Keratinocyte (primary cell): Measurements from ENCODE around the gene USP48. TPM values are rescaled to one million over a fixed set of nuclear protein-coding genes. Genes with fewer than 3 reads are reported as not detected.

Experiments used
- DNase-seq: peaks from one replicate; pipeline ENCODE4 v3.0.0-alpha.2; 2011; ENCODE audit warnings: low read depth, missing footprints, low spot score
- FAIRE-seq: peaks from 2 replicates; lab custom pipeline; 2011; peaks lifted over from hg19 to GRCh38; lab: Jason Lieb, UNC
- H2AFZ ChIP-seq: 2 replicates; pipeline ENCODE4 v1.6.0; 2012; ENCODE audit warnings: low read length, control low read depth, inconsistent platforms; ENCODE audit not compliant: control insufficient read depth
- H3K27ac ChIP-seq: 2 replicates; pipeline ENCODE4 v1.5.1; 2011; ENCODE audit warnings: low read length; ENCODE audit not compliant: control insufficient read depth, insufficient read depth
- H3K27me3 ChIP-seq: 3 replicates; pipeline ENCODE4 v1.6.0; 2011; ENCODE audit warnings: low read length; ENCODE audit not compliant: control insufficient read depth, insufficient read depth; ENCODE audit errors: extremely low read depth
- H3K36me3 ChIP-seq, 2 experiments: 2 replicates in 1 of 2; 3 replicates in 1 of 2; pipeline ENCODE4 v1.5.1; 2011; ENCODE audit warnings: low read length in 2 of 2, mild to moderate bottlenecking in 1 of 2; ENCODE audit not compliant: control insufficient read depth in 2 of 2, insufficient read depth in 2 of 2; ENCODE audit errors: extremely low read depth in 1 of 2
- H3K4me1 ChIP-seq: 3 replicates; pipeline ENCODE4 v1.5.1; 2011; ENCODE audit warnings: low read length; ENCODE audit not compliant: control insufficient read depth, insufficient read depth; ENCODE audit errors: extremely low read depth
- H3K4me2 ChIP-seq: 3 replicates; pipeline ENCODE4 v1.6.0; 2011; ENCODE audit warnings: low read depth, low read length; ENCODE audit not compliant: control insufficient read depth, insufficient read depth; ENCODE audit errors: extremely low read depth
- H3K4me3 ChIP-seq, 3 experiments: fragments of 200-600 bp in 1 of 3; sonication (generic) in 1 of 3; 2 replicates in 2 of 3; 3 replicates in 1 of 3; pipeline ENCODE4 v1.5.1; 2011 to 2016; ENCODE audit warnings: low read length in 3 of 3, mild to moderate bottlenecking in 3 of 3, control low read depth in 2 of 3, inconsistent platforms in 1 of 3, low read depth in 1 of 3, mixed read lengths in 1 of 3, mixed run types in 1 of 3, moderate library complexity in 1 of 3; ENCODE audit not compliant: control insufficient read depth in 2 of 3, insufficient read depth in 2 of 3; ENCODE audit errors: extremely low read depth in 1 of 3
- H3K79me2 ChIP-seq: 2 replicates; pipeline ENCODE4 v1.6.0; 2012; ENCODE audit warnings: low read length; ENCODE audit not compliant: control insufficient read depth, insufficient read depth
- H3K9ac ChIP-seq: 3 replicates; pipeline ENCODE4 v1.6.0; 2011; ENCODE audit warnings: low read length; ENCODE audit not compliant: control insufficient read depth, insufficient read depth; ENCODE audit errors: extremely low read depth
- H3K9me1 ChIP-seq: 3 replicates; pipeline ENCODE4 v1.6.0; 2011; ENCODE audit warnings: low read length; ENCODE audit not compliant: control insufficient read depth, insufficient read depth; ENCODE audit errors: extremely low read depth
- H3K9me3 ChIP-seq: 2 replicates; pipeline ENCODE4 v1.5.1; 2012; ENCODE audit warnings: low read depth, low read length; ENCODE audit not compliant: control insufficient read depth
- H4K20me1 ChIP-seq: 3 replicates; pipeline ENCODE4 v1.6.0; 2011; ENCODE audit warnings: low read length; ENCODE audit not compliant: control insufficient read depth, insufficient read depth; ENCODE audit errors: extremely low read depth
- EZH2 ChIP-seq: IDR thresholded peaks from one replicate; pipeline ENCODE4 v1.6.1; 2012; ENCODE audit warnings: inconsistent platforms, mild to moderate bottlenecking, low read length, moderate library complexity
- dilution Hi-C: fragments of 300-500 bp; cut with MboI; formaldehyde crosslinking; loops from one replicate; pipeline ENCODE4 v1.7.0; 2020; ENCODE audit warnings: low sequenced_read_pairs; ENCODE audit not compliant: extremely low pct_ligation_motif_present
- polyA plus RNA-seq, 5 experiments: library from polyadenylated mRNA; depleted of rRNA in 3 of 5; stranded (reverse) in 3 of 5; stranded (forward) in 1 of 5; unstranded in 1 of 5; fragments of >200 nt; gene quantifications; 1 replicate in 1 of 5; 2 replicates in 3 of 5; 3 replicates in 1 of 5; pipeline versions ENCODE4 v1.2.1 to v1.2.3, GENCODE V29; 2011 to 2012; ENCODE audit warnings: missing spikeins in 2 of 5, low read depth in 1 of 5, low replicate concordance in 1 of 5
- TF ChIP-seq, protein P1 (sequence below), 3 experiments: IDR thresholded peaks in 1 of 3; conservative IDR thresholded peaks in 1 of 3; optimal IDR thresholded peaks in 1 of 3; 2 replicates in 2 of 3; 3 replicates in 1 of 3; pipeline versions ENCODE3 to v1.5.1; 2011; ENCODE audit warnings: low read length in 3 of 3, mild to moderate bottlenecking in 3 of 3, moderate library complexity in 2 of 3, control low read depth in 1 of 3, inconsistent platforms in 1 of 3; ENCODE audit not compliant: insufficient read depth in 2 of 3; ENCODE audit errors: extremely low read depth in 1 of 3

The USP48 gene
- polyA plus RNA-seq, 1 donor (not counting 4 experiments of a cell fraction or from before 2014, with no cell fraction given) = 33.0 TPM

DNA sequence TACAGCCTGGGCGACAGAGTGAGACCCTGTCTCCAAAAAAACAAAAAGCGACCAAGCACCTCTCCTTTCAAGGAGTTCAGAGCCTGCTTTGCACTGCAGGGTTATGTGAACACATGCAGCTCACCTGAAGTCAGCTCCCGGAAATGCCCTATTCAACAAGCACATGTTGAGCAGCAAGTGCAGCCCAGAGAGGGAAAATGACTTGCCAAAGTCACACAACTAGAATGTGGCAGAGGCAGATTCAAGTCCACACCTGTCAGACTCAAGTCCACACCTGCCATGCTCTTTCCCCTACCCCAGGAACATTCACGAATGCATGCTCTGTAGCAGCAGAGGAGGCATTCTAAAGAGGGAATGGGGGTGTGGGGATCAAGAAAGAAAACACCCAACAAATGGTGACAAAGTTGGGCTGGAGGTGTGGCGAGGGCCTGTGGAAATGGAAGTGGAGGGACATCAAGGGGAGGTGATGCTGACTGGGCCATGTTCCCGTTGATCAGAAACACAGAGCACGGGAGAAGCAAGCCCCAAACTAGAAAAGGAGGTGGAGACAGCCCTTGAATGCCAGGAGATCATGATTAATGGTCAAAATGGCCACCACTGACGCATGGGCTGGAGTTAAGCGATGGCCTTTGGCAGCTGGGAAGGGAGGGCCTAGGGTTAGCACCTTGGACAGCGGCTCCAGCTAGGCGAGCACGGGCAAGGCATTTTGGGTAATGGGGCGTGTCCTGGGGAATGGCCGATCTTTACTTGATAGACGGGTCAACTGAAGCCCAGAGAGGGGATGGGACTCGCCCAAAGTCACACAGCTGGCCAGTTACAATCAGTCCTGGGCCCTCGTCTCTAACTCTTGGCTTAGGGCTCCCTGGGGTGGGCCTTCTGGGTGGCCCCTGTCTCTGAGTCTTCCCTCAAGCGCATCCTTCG is 135.3 kb downstream of the USP48 start:
- Histone ChIP-seq H3K36me3 (no peaks in the 10 kb centered on the region), H4K20me1 (no peaks in the 10 kb centered on the region), H3K4me1 (peaks cover 7% of the 10 kb centered on the region), H3K9ac (no peak overlapping the region), H3K9me1 (no peaks in the 10 kb centered on the region), H2AFZ (no peak overlapping the region), H3K27me3 (peaks cover 20% of the 10 kb centered on the region), H3K4me3 (no peak overlapping the region), H3K4me2 (no peak overlapping the region), H3K27ac (no peak overlapping the region), H3K79me2 (no peaks in the 10 kb centered on the region), H3K9me3 (no peaks in the 10 kb centered on the region)
- DNase-seq (no peak), FAIRE-seq (peak; percentile 5)
- no peak for TF ChIP-seq EZH2
- TF ChIP-seq, protein P1, sequence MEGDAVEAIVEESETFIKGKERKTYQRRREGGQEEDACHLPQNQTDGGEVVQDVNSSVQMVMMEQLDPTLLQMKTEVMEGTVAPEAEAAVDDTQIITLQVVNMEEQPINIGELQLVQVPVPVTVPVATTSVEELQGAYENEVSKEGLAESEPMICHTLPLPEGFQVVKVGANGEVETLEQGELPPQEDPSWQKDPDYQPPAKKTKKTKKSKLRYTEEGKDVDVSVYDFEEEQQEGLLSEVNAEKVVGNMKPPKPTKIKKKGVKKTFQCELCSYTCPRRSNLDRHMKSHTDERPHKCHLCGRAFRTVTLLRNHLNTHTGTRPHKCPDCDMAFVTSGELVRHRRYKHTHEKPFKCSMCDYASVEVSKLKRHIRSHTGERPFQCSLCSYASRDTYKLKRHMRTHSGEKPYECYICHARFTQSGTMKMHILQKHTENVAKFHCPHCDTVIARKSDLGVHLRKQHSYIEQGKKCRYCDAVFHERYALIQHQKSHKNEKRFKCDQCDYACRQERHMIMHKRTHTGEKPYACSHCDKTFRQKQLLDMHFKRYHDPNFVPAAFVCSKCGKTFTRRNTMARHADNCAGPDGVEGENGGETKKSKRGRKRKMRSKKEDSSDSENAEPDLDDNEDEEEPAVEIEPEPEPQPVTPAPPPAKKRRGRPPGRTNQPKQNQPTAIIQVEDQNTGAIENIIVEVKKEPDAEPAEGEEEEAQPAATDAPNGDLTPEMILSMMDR (optimal IDR thresholded peaks at IDR 0.05 in 1 of 3, IDR thresholded peaks at IDR 0.05 in 1 of 3, conservative IDR thresholded peaks at IDR 0.05 in 1 of 3; ENCODE audit: extremely low read depth in 1 of 3, insufficient read depth in 2 of 3, low read length in 3 of 3) = no peak
- dilution Hi-C loops = no loop called here

DNA sequence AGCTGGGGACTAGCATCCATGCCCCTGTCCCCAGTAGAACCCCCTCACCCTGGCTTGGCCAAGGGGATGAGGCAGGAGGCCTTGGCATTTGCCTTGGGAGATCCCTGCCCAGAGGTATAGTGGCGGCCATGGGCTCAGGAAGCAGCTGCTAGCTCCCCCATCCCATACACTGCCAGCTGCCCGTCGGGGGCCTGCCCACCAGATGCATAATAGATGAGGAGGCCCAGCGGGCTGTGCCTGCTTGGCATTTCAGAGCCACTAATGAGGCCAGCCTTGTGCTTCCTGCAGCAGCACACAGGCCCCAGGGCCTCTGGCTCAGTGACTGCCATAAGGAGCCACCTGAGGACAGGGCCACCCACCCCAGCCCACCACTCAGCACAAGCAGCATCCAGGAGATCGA is 137.4 kb downstream of the USP48 start:
- no peaks in the 10 kb centered on the region for H4K20me1 ChIP-seq
- H3K27me3 ChIP-seq = peaks cover 5% of the 10 kb centered on the region
- H2AFZ ChIP-seq = no peak overlapping the region
- no peaks in the 10 kb centered on the region for H3K9me1 ChIP-seq
- H3K9ac ChIP-seq = no peak overlapping the region
- no peak for FAIRE-seq
- no peak for DNase-seq
- H3K4me3 ChIP-seq = no peak overlapping the region
- H3K27ac ChIP-seq = no peak overlapping the region
- no peaks in the 10 kb centered on the region for H3K36me3 ChIP-seq
- no peaks in the 10 kb centered on the region for H3K9me3 ChIP-seq
- H3K4me1 ChIP-seq = peaks cover 4% of the 10 kb centered on the region
- H3K79me2 ChIP-seq = no peaks in the 10 kb centered on the region
- dilution Hi-C loops = no loop called here
- TF ChIP-seq EZH2 = no peak
- TF ChIP-seq, protein P1 (optimal IDR thresholded peaks at IDR 0.05 in 1 of 3, IDR thresholded peaks at IDR 0.05 in 1 of 3, conservative IDR thresholded peaks at IDR 0.05 in 1 of 3; ENCODE audit: extremely low read depth in 1 of 3, insufficient read depth in 2 of 3, low read length in 3 of 3) = no peak
- no peak overlapping the region for H3K4me2 ChIP-seq
